ENCODE results near the gene NQO1. TPM values are rescaled to one million over a fixed set of nuclear protein-coding genes. Genes with fewer than 3 reads are reported as not detected.
A peak's percentile ranks its signal among the peaks of the same experiment; 100 is the strongest.

Gene NQO1
- total and polyA plus RNA-seq, 2 of the 13 experiments (the other 11 are each of a cell fraction or from before 2014, with no cell fraction given) = 464 to 1,060 TPM

GRCh38 chr16:69726313-69727060 is at the start of gene NQO1 (continued):
- TF ChIP-seq HOMEZ (CRISPR knock-in tag; IDR thresholded peaks at IDR 0.05; ENCODE audit: low read depth) = no peak
- TF ChIP-seq SNAPC2 (CRISPR knock-in tag; IDR thresholded peaks at IDR 0.05) = no peak
- no peak for TF ChIP-seq REL (CRISPR knock-in tag; conservative IDR thresholded peaks at IDR 0.05)
- peak; percentile 83 for TF ChIP-seq AGO2 (optimal IDR thresholded peaks at IDR 0.05; ENCODE audit: low read depth, low read length)
- peak; percentile 76 for TF ChIP-seq ZNF431 (CRISPR knock-in tag; IDR thresholded peaks at IDR 0.05; ENCODE audit: borderline replicate concordance, low read depth)
- no peak for TF ChIP-seq SUZ12 (IDR thresholded peaks at IDR 0.05; ENCODE audit: low read depth, low read length)
- no peak for TF ChIP-seq ZNF530 (CRISPR knock-in tag; IDR thresholded peaks at IDR 0.05; ENCODE audit: low read depth)
- peak; percentile 57; the same call in 1 of the 2 replicates for TF ChIP-seq STAT6 (CRISPR knock-in tag; IDR thresholded peaks at IDR 0.05; ENCODE audit: borderline replicate concordance)
- TF ChIP-seq TEAD3 (CRISPR knock-in tag; optimal IDR thresholded peaks at IDR 0.05; ENCODE audit: borderline replicate concordance) = peak; percentile 18
- peak; percentile 95 for TF ChIP-seq MAFG (CRISPR knock-in tag; IDR thresholded peaks at IDR 0.05)
- 0 out of 2 replicates have a peak, but pooled peaks have one; percentile 31 for TF ChIP-seq THAP11 (CRISPR knock-in tag; IDR thresholded peaks at IDR 0.05)
- TF ChIP-seq JUND (CRISPR knock-in tag; IDR thresholded peaks at IDR 0.05) = no peak
- TF ChIP-seq, protein P1, sequence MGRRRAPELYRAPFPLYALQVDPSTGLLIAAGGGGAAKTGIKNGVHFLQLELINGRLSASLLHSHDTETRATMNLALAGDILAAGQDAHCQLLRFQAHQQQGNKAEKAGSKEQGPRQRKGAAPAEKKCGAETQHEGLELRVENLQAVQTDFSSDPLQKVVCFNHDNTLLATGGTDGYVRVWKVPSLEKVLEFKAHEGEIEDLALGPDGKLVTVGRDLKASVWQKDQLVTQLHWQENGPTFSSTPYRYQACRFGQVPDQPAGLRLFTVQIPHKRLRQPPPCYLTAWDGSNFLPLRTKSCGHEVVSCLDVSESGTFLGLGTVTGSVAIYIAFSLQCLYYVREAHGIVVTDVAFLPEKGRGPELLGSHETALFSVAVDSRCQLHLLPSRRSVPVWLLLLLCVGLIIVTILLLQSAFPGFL (CRISPR knock-in tag; IDR thresholded peaks at IDR 0.05) = no peak
- no peak for TF ChIP-seq NCOA5 (CRISPR knock-in tag; IDR thresholded peaks at IDR 0.05)
- TF ChIP-seq TCF7 (IDR thresholded peaks at IDR 0.05; ENCODE audit: low read depth) = no peak
- peak; percentile 68; the same call in 1 of the 2 replicates for TF ChIP-seq FIP1L1 (IDR thresholded peaks at IDR 0.05; ENCODE audit: borderline replicate concordance, insufficient read depth, low read depth, low read length)
- TF ChIP-seq ZZZ3 (CRISPR knock-in tag; IDR thresholded peaks at IDR 0.05; ENCODE audit: borderline replicate concordance) = no peak
- peak; percentile 58; the same call in 1 of the 2 replicates for TF ChIP-seq ZSCAN21 (CRISPR knock-in tag; IDR thresholded peaks at IDR 0.05; ENCODE audit: borderline replicate concordance)
- TF ChIP-seq HOXA9 (CRISPR knock-in tag; IDR thresholded peaks at IDR 0.05; ENCODE audit: borderline replicate concordance) = no peak
- TF ChIP-seq ZNF775 (CRISPR knock-in tag; IDR thresholded peaks at IDR 0.05; ENCODE audit: borderline replicate concordance) = no peak
- no peak for TF ChIP-seq ZFP36 (IDR thresholded peaks at IDR 0.05; ENCODE audit: borderline replicate concordance, low read depth, low read length, partially characterized antibody)
- TF ChIP-seq, protein P2, sequence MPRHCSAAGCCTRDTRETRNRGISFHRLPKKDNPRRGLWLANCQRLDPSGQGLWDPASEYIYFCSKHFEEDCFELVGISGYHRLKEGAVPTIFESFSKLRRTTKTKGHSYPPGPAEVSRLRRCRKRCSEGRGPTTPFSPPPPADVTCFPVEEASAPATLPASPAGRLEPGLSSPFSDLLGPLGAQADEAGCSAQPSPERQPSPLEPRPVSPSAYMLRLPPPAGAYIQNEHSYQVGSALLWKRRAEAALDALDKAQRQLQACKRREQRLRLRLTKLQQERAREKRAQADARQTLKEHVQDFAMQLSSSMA (CRISPR knock-in tag; IDR thresholded peaks at IDR 0.05) = no peak; the same call in none of the 2 replicates
- no peak for TF ChIP-seq ZNF672 (CRISPR knock-in tag; IDR thresholded peaks at IDR 0.05)
- no peak for TF ChIP-seq THYN1 (CRISPR knock-in tag; IDR thresholded peaks at IDR 0.05; ENCODE audit: borderline replicate concordance, low read depth)

Data from HepG2 (cell line).